Activated CD4-positive, alpha-beta T cell treated with anti-CD3 and anti-CD28 coated beads, Interleukin-2, amount 50 U/mL, for 24 hours (primary cell): ENCODE data around the gene MIEN1.
"Not testable (repeated sequence)": the region's sequence is repeated elsewhere in the genome, so short reads cannot be mapped to it uniquely, and the experiment has no call there.

ENCODE experiments used
- DNase-seq, 2 donors: peaks; one replicate each; pipeline ENCODE4 v3.0.0-alpha.2; 2020; ENCODE audit warnings: low read depth in 1 of 2, low spot score in 1 of 2

Gene MIEN1

GRCh38 chr17:39701012-39701783 is 29.1 kb downstream of the MIEN1 start:
- no peak for DNase-seq

DNA sequence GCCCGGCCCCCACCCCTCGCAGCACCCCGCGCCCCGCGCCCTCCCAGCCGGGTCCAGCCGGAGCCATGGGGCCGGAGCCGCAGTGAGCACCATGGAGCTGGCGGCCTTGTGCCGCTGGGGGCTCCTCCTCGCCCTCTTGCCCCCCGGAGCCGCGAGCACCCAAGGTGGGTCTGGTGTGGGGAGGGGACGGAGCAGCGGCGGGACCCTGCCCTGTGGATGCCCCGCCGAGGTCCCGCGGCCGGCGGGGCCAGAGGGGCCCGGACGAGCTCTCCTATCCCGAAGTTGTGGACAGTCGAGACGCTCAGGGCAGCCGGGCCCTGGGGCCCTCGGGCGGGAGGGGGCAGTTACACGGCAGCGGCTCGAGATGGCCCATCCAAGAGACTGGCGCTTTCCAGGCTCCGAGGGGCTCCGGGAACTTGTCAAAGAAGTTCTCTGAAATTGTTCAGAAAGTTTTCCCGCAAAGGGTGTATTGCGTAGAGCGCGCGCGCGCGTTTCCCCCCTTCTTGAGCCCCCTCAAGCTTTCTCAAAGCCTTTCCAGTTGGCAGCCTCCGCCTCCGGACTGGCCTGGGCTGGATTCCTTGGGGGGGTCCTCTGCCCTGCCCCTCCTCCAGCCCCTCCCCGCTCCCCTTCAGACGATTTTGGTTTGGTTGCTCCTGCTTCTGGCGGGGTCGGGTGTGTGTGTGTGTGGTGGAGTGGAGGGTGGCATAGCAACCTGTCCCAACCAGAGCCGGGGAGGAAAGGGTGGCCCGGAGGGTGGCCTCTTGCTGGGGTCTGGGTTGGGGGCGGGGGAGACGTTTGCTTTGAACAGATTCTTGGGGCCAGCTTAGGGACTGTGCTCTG is 30.0 kb downstream of the MIEN1 start:
- no peak for DNase-seq

GRCh38 chr17:39699818-39700147 is 30.5 kb downstream of the MIEN1 start, which contains the start of gene ERBB2:
ERBB2 (plus strand) TSS chr17:39700064; CDS start chr17:39700239, 175 bp downstream.
- DNase-seq: no peak

GRCh38 chr17:39699157-39699817 is 31.0 kb downstream of the MIEN1 start:
- DNase-seq: not testable (repeated sequence)

GRCh38 chr17:39697961-39698360 is 32.4 kb downstream of the MIEN1 start:
- no peak for DNase-seq

DNA sequence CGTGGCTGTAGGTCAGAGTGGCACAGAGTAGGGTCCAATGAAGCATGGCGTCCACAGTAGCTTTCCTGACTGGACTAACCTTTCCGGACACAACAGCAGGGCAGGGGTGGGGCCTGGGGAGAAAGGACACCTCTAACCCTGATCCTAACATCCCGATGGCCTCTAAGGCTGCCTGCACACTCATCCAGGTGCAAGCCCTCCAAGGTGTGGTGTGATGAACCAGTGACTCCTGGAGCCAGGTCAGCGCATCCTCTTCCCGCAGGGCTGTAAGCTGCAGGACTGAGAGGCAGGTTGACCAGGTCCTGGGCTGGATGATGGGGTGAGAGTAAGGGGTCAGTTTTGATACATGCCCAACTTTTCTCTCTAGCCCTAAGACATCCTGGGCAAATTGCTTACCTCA is 33.6 kb downstream of the MIEN1 start:
- DNase-seq: no peak

GRCh38 chr17:39695089-39695474 is 35.2 kb downstream of the MIEN1 start:
- DNase-seq: no peak

- no peak for DNase-seq
Observed at GRCh38 chr17:39694593-39694992, 35.7 kb downstream of the MIEN1 start.

DNA sequence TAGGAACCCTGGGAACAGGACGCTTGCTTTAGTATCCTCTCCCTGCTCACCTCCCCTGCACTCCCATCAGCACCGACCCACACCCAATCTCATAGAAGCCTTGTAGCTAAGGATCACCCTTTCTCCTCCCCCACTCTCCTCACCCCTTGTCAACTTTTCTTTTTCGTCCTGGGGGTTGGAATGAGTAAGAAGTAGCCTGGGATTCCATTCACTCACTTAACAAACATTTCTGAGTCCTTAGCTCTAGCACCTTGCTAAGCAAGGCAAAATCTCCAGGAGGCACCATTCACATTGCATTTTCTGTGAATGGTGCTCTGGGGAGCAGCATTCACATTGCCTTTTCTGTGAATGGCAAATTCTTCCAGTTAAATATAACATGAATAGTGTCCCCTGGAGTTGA is 41.4 kb downstream of the MIEN1 start:
- DNase-seq: no peak

GRCh38 chr17:39688475-39688835 is 41.9 kb downstream of the MIEN1 start:
- DNase-seq: no peak

- peak; percentile 66 to 73 for DNase-seq
Observed at GRCh38 chr17:39687546-39688474, 42.5 kb downstream of the MIEN1 start, which contains the start of gene PGAP3. PGAP3 (minus strand) TSS chr17:39688057; CDS start chr17:39688014, 43 bp downstream.

- no peak for DNase-seq
Observed at GRCh38 chr17:39687101-39687545, 43.2 kb downstream of the MIEN1 start.

GRCh38 chr17:39684369-39685192 is 45.8 kb downstream of the MIEN1 start:
- DNase-seq: no peak

DNA sequence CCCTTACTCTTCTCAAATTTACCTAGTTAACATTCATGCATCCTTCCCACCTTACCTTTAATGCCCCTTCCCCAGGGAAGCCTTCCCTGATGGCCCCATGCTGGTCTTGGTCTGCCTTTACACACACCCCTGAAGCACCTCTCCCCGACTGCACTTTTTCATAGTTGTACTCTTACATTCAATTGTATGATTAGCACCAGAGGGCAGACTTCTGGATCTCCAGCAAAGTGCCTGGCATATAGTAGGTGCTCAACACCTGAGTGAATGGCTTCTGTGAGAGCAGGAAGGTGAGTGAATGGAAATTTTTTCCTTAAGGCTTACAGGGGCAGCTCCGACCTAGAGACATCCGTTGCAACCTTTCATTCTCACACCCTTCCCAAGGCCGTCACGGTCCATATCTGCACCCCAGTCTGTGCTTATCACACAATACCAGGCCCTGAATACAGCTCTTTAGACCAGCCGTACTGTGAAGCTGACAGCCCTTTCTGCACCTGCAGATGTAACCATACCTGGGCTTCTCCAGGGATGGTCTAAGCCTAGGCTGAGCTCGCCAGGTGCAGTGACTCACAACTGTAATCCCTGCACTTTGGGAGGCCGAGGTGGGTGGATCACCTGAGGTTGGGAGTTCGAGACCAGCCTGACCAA is 46.9 kb downstream of the MIEN1 start:
- DNase-seq: no peak

DNA sequence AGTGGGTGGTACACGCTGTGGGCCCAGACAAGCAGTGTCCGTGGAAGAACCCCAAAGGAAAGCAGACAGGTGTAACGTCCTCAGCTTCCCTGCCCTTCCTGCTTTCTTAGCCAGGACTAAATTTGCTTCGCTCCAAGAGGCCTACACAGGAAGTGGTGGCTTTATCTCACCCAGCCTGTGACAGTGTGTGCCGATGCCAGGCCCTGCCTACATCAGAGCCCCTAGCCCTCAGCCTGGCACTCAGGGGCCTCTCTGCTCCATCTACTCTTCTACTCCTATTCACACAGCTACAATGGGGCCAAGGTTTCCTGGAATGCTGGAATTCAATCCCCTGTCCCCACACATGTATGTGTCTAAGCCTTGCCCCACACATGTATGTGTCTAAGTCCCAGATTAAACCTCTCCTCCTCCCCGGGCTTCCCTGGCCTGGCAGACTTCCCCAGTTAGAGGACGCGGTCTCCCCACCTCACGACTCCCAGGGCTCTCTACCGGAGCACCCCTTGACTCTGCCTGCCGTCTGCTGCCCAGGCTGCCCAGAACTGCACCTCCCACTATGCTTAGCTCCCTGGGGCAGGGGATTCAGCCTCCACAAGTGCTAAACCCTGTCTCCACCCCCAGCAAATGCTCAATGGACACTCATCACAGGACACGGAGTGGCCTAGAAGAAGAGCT is 50.7 kb downstream of the MIEN1 start:
- DNase-seq: peak in 1 of 2 donors; percentile 13
